ENCODE data around the gene CACNA1G. TPM values are rescaled to one million over a fixed set of nuclear protein-coding genes. Genes with fewer than 3 reads are reported as not detected.

CACNA1G gene
- total RNA-seq, 1 donor from 2014 or later = not detected

- TF ChIP-seq, protein P1, sequence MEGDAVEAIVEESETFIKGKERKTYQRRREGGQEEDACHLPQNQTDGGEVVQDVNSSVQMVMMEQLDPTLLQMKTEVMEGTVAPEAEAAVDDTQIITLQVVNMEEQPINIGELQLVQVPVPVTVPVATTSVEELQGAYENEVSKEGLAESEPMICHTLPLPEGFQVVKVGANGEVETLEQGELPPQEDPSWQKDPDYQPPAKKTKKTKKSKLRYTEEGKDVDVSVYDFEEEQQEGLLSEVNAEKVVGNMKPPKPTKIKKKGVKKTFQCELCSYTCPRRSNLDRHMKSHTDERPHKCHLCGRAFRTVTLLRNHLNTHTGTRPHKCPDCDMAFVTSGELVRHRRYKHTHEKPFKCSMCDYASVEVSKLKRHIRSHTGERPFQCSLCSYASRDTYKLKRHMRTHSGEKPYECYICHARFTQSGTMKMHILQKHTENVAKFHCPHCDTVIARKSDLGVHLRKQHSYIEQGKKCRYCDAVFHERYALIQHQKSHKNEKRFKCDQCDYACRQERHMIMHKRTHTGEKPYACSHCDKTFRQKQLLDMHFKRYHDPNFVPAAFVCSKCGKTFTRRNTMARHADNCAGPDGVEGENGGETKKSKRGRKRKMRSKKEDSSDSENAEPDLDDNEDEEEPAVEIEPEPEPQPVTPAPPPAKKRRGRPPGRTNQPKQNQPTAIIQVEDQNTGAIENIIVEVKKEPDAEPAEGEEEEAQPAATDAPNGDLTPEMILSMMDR (IDR thresholded peaks at IDR 0.05; ENCODE audit: insufficient read depth, low read length, poor library complexity, severe bottlenecking) = peak; percentile 95
- Histone ChIP-seq H3K27me3 (ENCODE audit: control insufficient read depth, insufficient read depth, low read length) (no peaks in the 10 kb centered on the region), H3K36me3 (ENCODE audit: control insufficient read depth, insufficient read depth, low read length) (no peaks in the 10 kb centered on the region), H3K4me3 (ENCODE audit: low read depth, low read length) (peak within 1 kb of the TSS; percentile 50)
- DNase-seq (ENCODE audit: low read depth) = peak; percentile 63
Observed at GRCh38 chr17:50547035-50547735, 13.3 kb upstream of the CACNA1G start, which contains the start of gene SPATA20. TSS of gene SPATA20 (plus strand) at chr17:50547174. CDS start at chr17:50547209, 35 bp downstream.

DNA sequence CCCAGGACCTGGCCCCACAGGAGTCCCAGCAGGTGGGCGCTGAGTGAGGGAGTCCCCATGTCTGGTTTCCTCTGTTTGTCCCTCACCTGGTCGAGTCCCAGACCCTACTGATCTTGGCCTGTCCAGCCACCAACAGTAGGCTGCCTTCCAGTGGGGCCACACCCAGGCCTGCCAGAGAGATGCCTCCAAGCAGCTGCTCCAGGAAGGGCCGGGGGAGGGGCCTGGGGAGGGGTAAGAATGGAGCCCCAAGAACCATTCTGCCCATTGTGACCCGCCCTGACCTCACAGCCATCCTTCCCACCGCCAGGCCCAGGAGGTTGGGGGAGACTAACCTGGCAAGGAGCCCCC lies 12.8 kb upstream of the CACNA1G start:
- TF ChIP-seq, protein P1 (IDR thresholded peaks at IDR 0.05; ENCODE audit: insufficient read depth, low read length, poor library complexity, severe bottlenecking) = no peak

DNA sequence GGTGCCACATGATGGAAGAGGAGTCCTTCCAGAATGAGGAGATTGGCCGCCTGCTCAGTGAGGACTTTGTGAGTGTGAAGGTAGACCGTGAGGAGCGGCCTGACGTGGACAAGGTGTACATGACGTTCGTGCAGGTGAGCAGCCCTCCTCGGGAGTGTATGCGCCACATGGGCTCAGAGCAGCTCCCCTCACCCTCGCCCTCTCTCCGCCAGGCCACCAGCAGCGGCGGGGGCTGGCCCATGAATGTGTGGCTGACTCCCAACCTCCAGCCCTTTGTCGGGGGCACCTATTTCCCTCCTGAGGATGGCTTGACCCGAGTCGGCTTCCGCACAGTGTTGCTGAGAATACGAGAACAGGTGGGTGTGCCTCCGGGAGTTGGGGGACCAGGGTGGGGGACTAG lies 11.7 kb upstream of the CACNA1G start:
- Histone ChIP-seq H3K4me3 (ENCODE audit: low read depth, low read length) (no peak overlapping the region), H3K36me3 (ENCODE audit: control insufficient read depth, insufficient read depth, low read length) (no peaks in the 10 kb centered on the region), H3K27me3 (ENCODE audit: control insufficient read depth, insufficient read depth, low read length) (no peaks in the 10 kb centered on the region)
- no peak for DNase-seq (ENCODE audit: low read depth)
- TF ChIP-seq, protein P1 (IDR thresholded peaks at IDR 0.05; ENCODE audit: insufficient read depth, low read length, poor library complexity, severe bottlenecking) = no peak

More for the DNA sequence above, 12.8 kb upstream of the CACNA1G start:
- DNase-seq (ENCODE audit: low read depth) = no peak
- Histone ChIP-seq H3K36me3 (ENCODE audit: control insufficient read depth, insufficient read depth, low read length) (no peaks in the 10 kb centered on the region), H3K4me3 (ENCODE audit: low read depth, low read length) (peak overlapping the region; percentile 50), H3K27me3 (ENCODE audit: control insufficient read depth, insufficient read depth, low read length) (no peaks in the 10 kb centered on the region)

DNA sequence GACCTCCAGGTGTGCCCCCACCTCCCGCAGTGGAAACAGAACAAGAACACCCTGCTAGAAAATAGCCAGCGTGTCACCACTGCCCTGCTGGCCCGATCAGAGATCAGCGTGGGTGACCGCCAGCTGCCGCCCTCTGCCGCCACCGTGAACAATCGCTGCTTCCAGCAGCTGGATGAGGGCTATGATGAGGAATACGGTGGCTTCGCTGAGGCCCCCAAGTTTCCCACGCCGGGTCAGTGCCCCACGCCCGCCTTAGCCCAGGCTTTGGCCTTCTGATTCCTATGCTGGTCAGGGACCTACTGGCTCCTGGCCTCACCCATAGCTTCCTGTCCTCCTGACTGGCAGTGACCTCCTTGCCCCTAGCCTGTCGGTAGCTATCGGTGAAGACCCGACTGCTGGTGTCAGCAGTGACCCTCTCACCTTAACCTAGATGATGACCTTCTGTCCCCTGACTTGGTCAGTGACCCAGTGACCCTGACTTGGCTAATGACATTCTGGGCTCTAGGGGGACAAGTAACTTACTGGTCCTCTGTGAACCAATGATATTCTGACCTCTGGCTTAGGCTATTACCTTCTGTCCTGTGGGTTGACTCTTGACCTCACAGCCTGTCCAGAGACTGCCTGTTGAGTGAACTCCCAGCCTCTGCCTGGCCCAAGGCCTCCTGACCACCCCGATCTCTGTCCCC lies 11.1 kb upstream of the CACNA1G start:
- TF ChIP-seq, protein P1 (IDR thresholded peaks at IDR 0.05; ENCODE audit: insufficient read depth, low read length, poor library complexity, severe bottlenecking) = no peak
- Histone ChIP-seq H3K27me3 (ENCODE audit: control insufficient read depth, insufficient read depth, low read length) (no peaks in the 10 kb centered on the region), H3K4me3 (ENCODE audit: low read depth, low read length) (no peak overlapping the region), H3K36me3 (ENCODE audit: control insufficient read depth, insufficient read depth, low read length) (no peaks in the 10 kb centered on the region)
- DNase-seq (ENCODE audit: low read depth) = no peak

DNA sequence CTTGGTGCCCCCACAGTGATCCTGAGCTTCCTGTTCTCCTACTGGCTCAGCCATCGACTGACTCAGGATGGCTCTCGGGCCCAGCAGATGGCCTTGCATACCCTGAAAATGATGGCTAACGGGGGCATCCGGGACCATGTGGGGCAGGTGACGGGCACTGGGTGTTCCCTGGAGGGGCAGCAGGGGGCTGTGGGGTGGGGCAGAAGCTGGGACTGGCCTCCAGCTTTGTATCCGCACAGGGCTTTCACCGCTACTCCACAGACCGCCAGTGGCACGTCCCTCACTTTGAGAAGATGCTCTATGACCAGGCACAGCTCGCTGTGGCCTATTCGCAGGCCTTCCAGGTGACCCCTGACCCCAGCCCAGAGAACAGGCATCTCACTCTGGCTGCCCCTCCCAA lies 10.5 kb upstream of the CACNA1G start:
- Histone ChIP-seq H3K4me3 (ENCODE audit: low read depth, low read length) (no peak overlapping the region), H3K36me3 (ENCODE audit: control insufficient read depth, insufficient read depth, low read length) (no peaks in the 10 kb centered on the region), H3K27me3 (ENCODE audit: control insufficient read depth, insufficient read depth, low read length) (no peaks in the 10 kb centered on the region)
- TF ChIP-seq, protein P1 (IDR thresholded peaks at IDR 0.05; ENCODE audit: insufficient read depth, low read length, poor library complexity, severe bottlenecking) = no peak
- DNase-seq (ENCODE audit: low read depth) = no peak
